ENCODE measurements around the gene PACC1.

GRCh38 chr1:212412374-212412773, 2.3 kb downstream of the PACC1 start:
- TF ChIP-seq EZH2 (IDR thresholded peaks at IDR 0.05; ENCODE audit: borderline replicate concordance, low read depth, low read length, severe bottlenecking) = no peak
- no peak for TF ChIP-seq CTCF (IDR thresholded peaks at IDR 0.05; ENCODE audit: extremely low read depth in 1 of 2, insufficient read depth in 1 of 2, low read depth in 1 of 2, low read length in 2 of 2)
